Measurements from ENCODE around the gene HOXA11. TPM values are rescaled to one million over a fixed set of nuclear protein-coding genes. Genes with fewer than 3 reads are reported as not detected.

Gene HOXA11
- total and polyA plus RNA-seq, 2 of the 4 experiments (the other 2 are of a cell fraction): 0.05 TPM; not detected in 1

DNA sequence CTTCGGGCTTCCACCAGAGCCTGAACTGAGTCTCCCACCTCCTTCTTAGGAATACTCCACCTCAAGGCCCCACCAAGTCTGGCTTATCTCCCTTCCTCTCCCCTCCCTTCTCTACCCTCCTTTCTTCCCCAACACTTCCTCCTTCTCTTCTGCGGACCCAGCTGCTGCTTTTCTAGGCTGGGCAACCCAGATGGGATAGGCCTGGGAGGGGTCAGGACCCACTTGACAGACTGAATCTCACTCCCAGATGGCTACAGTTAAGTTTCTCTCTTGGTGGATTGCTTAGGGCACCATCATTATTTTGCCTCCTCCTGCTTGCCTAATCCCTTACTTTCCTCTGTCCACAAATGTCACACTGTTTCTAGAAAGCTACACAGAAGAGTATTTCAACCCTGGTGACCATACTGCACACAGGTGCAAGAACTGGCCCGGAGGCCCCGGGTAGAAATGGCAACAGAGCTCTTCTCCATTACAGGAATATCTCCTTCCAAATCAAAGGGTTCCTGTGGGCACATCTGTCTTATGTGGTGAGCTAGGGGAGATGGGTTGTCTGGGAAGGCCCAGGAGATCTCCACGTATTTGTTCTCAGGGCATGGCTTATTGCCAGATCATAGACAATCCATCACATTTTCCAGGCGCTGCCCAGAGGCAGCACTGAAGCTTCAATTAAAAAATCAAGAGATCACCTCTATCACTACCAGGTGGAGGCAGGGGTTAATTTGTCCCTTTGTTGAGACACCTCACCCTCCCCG lies 5.1 kb upstream of the HOXA11 start:
- Histone ChIP-seq H2BK5ac (ENCODE audit: low read depth, low read length, poor library complexity, severe bottlenecking) (no peak overlapping the region), H3K36me3 (ENCODE audit: control insufficient read depth, insufficient read depth, low read length) (no peaks in the 10 kb centered on the region), H3K79me1 (ENCODE audit: low read depth in 1 of 2, low read length in 2 of 2) (no peaks in the 10 kb centered on the region), H3K18ac (ENCODE audit: low read depth, low read length) (no peak overlapping the region), H3K14ac (replicated peaks; ENCODE audit: low read depth, low read length) (no peak overlapping the region), H3K23ac (ENCODE audit: low read depth, low read length) (no peak overlapping the region), H3K4ac (ENCODE audit: low read depth, low read length) (no peak overlapping the region), H4K5ac (ENCODE audit: low read depth, low read length) (no peak overlapping the region), H3K4me3 (ENCODE audit: insufficient read depth, low read depth, low read length) (no peak overlapping the region), H3K9me3 (ENCODE audit: control insufficient read depth, insufficient read depth, low read length) (peaks cover 16% of the 10 kb centered on the region; the same call in 1 of the 2 replicates), H2BK15ac (ENCODE audit: low read depth, low read length) (no peak overlapping the region), H3K4me1 (ENCODE audit: control insufficient read depth, insufficient read depth, low read length) (peaks cover 1% of the 10 kb centered on the region; the same call in 1 of the 2 replicates), H2BK20ac (ENCODE audit: low read depth, low read length) (no peak overlapping the region), H2AK9ac (replicated peaks; ENCODE audit: low read depth, low read length, poor library complexity) (no peak overlapping the region), H4K91ac (ENCODE audit: insufficient read depth, low read depth, low read length) (no peak overlapping the region), H3K9me1 (ENCODE audit: insufficient read depth, low read length) (no peaks in the 10 kb centered on the region), H4K20me1 (ENCODE audit: insufficient read depth, low read length) (peaks cover 16% of the 10 kb centered on the region; the same call in 1 of the 2 replicates), H3K9ac (ENCODE audit: low read depth, low read length) (no peak overlapping the region), H3K4me2 (ENCODE audit: low read depth, low read length) (no peak overlapping the region), H3K56ac (ENCODE audit: extremely low read depth, insufficient read depth, low read length) (no peak overlapping the region), H3K27me3 (ENCODE audit: control insufficient read depth, insufficient read depth, low read length) (peaks cover 97% of the 10 kb centered on the region), H2AK5ac (ENCODE audit: low read depth, low read length) (no peak overlapping the region), H3K27ac (ENCODE audit: insufficient read depth, low read length) (no peak overlapping the region), H4K8ac (ENCODE audit: low read depth in 2 of 2, low read length in 2 of 2) (no peak overlapping the region), H2AFZ (replicated peaks; ENCODE audit: low read length, poor library complexity) (no peak overlapping the region), H2BK120ac (ENCODE audit: low read depth, low read length) (no peak overlapping the region)
- TF ChIP-seq BHLHE40 (IDR thresholded peaks at IDR 0.05; ENCODE audit: low read depth, low read length): no peak
- no peak for TF ChIP-seq MAFK (IDR thresholded peaks at IDR 0.05; ENCODE audit: low read depth, low read length)
- WGBS, 2 experiments (ENCODE audit: extremely low coverage in 2 of 2, insufficient read length in 1 of 2): no CpG with 5 or more reads among the region's 7 CpGs
- no TSS peak for BruUV-seq (replicated peaks)
- dilution Hi-C loops (cut with HindIII; ENCODE audit: low sequenced_read_pairs, unreplicated experiment): no loop called here
- in situ Hi-C loops (cut with MboI; ENCODE audit: low sequenced_read_pairs): loop anchor here (10.0 kb wide), 1 partner anchor 885 kb away; no protein-coding TSS in a partner anchor
- DNase-seq (no peak), ATAC-seq (ENCODE audit: low read depth) (no peak)
- ChIA-PET POLR2A (ENCODE audit: unreplicated experiment) (no interaction called here), CTCF (interaction anchor here (1.1 kb wide), 1 partner anchor 10 kb away, joined by 3 read pairs; no protein-coding TSS in a partner anchor)
- intact Hi-C loops (cut with micrococcal nuclease): loop anchor here (10.0 kb wide), 4 partner anchors 555 to 1915 kb away; partner anchors contain the start of gene TAX1BP1

Data from IMR-90 (cell line).